GM12892 (cell line): Measurements from ENCODE around the gene HIP1.

Source experiments
- POLR2A ChIP-seq: IDR thresholded peaks from 2 replicates; pipeline ENCODE4 v1.6.1; 2011; ENCODE audit warnings: low read depth, low read length, control low read depth
- POLR2AphosphoS5 ChIP-seq: IDR thresholded peaks from 2 replicates; pipeline ENCODE4 v1.6.1; 2011; ENCODE audit warnings: low read depth, low read length, control low read depth
- TAF1 ChIP-seq: IDR thresholded peaks from 2 replicates; pipeline ENCODE4 v1.6.1; 2011; ENCODE audit warnings: low read depth, mild to moderate bottlenecking, control low read depth, low read length, borderline replicate concordance

DNA sequence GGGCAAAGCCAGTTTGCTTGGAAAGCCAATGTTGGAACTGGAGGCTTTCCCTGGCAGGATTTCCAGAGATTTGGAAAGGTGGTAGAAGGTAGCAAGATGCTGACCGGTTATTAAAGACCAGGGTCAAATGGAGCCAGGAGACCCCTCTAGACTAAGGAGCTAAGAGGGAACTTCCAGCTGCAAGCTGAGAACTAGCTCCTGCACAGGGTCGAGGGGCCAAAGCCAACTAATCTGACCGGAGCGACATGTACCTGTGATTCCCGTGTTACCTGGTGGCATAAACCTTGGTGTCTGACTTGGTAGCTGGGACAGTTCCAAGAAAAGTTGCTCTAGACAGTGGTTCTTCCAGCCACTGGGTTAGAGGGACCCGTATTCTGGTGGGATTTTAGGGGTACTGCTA is 204.8 kb downstream of the HIP1 start:
- TF ChIP-seq TAF1 (no peak), POLR2A (no peak), POLR2AphosphoS5 (no peak)
